Body of pancreas (tissue), 4 donors: Measurements from ENCODE around the gene RAB3IP.

Source experiments
- POLR2A ChIP-seq, 3 donors: fragments of 450-650 bp; IDR thresholded peaks; one replicate each; pipeline ENCODE4 v1.6.1; 2016; ENCODE audit warnings: antibody characterized with exemption in 3 of 3, mild to moderate bottlenecking in 2 of 3
- TF ChIP-seq, protein P1 (sequence below), 7 experiments: fragments of 450-650 bp in 4 of 7; fragments of 200-600 bp in 3 of 7; sonication (generic) in 3 of 7; IDR thresholded peaks; one replicate each; pipeline ENCODE4 v1.5.1; 2016 to 2019; ENCODE audit warnings: antibody characterized with exemption in 7 of 7

DNA sequence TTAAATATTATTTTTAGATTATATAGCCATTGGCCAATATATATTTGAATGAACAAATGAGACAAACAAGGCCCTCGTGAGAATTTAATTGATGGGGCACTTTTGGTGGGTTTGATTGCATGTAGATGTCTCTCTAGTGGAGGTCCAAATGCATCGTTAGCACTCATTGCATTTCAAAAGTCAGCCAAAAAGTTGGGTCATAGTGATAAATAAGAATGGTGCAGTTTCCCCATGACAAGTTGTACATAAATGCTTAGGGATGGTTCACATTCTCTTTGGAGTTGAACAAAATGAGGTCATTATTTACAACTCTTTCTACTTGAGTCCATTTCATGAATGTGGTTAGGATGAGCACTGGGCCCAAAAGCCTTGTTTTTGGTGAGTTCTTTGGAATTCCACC is 40.6 kb upstream of the RAB3IP start:
- TF ChIP-seq, protein P1, sequence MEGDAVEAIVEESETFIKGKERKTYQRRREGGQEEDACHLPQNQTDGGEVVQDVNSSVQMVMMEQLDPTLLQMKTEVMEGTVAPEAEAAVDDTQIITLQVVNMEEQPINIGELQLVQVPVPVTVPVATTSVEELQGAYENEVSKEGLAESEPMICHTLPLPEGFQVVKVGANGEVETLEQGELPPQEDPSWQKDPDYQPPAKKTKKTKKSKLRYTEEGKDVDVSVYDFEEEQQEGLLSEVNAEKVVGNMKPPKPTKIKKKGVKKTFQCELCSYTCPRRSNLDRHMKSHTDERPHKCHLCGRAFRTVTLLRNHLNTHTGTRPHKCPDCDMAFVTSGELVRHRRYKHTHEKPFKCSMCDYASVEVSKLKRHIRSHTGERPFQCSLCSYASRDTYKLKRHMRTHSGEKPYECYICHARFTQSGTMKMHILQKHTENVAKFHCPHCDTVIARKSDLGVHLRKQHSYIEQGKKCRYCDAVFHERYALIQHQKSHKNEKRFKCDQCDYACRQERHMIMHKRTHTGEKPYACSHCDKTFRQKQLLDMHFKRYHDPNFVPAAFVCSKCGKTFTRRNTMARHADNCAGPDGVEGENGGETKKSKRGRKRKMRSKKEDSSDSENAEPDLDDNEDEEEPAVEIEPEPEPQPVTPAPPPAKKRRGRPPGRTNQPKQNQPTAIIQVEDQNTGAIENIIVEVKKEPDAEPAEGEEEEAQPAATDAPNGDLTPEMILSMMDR (IDR thresholded peaks at IDR 0.05): no peak
- TF ChIP-seq POLR2A (IDR thresholded peaks at IDR 0.05): no peak
